ENCODE results near the gene RECQL.

DNA sequence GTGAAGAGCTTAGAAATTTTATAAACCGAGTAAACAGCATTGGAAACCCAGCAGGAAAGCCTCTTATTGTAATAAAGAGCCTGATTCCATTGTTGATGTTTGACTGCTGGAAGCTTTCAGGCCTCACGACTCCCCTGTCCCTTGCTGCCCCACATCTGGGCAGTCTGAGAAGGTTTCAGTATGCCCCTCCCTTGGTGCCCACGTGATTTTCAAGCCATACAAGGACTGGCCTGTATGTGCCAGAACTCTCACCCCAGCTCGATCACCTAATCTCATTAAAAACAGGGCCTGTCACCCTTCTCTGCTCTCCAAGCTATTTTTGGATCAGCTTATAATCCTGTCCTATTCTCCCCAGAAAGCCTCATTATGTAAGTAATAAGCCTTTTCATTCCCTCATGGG is 71.4 kb downstream of the RECQL start:
- TF ChIP-seq, protein P1, sequence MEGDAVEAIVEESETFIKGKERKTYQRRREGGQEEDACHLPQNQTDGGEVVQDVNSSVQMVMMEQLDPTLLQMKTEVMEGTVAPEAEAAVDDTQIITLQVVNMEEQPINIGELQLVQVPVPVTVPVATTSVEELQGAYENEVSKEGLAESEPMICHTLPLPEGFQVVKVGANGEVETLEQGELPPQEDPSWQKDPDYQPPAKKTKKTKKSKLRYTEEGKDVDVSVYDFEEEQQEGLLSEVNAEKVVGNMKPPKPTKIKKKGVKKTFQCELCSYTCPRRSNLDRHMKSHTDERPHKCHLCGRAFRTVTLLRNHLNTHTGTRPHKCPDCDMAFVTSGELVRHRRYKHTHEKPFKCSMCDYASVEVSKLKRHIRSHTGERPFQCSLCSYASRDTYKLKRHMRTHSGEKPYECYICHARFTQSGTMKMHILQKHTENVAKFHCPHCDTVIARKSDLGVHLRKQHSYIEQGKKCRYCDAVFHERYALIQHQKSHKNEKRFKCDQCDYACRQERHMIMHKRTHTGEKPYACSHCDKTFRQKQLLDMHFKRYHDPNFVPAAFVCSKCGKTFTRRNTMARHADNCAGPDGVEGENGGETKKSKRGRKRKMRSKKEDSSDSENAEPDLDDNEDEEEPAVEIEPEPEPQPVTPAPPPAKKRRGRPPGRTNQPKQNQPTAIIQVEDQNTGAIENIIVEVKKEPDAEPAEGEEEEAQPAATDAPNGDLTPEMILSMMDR (IDR thresholded peaks at IDR 0.05), result no peak
- no peak for TF ChIP-seq POLR2A (IDR thresholded peaks at IDR 0.05; ENCODE audit: low read depth)
